ENCODE results near the gene KIRREL3. TPM values are rescaled to one million over a fixed set of nuclear protein-coding genes. Genes with fewer than 3 reads are reported as not detected.
A peak's percentile ranks its signal among the peaks of the same experiment; 100 is the strongest.

Gene KIRREL3
- total RNA-seq, 1 donor from 2014 or later, result not detected

DNA sequence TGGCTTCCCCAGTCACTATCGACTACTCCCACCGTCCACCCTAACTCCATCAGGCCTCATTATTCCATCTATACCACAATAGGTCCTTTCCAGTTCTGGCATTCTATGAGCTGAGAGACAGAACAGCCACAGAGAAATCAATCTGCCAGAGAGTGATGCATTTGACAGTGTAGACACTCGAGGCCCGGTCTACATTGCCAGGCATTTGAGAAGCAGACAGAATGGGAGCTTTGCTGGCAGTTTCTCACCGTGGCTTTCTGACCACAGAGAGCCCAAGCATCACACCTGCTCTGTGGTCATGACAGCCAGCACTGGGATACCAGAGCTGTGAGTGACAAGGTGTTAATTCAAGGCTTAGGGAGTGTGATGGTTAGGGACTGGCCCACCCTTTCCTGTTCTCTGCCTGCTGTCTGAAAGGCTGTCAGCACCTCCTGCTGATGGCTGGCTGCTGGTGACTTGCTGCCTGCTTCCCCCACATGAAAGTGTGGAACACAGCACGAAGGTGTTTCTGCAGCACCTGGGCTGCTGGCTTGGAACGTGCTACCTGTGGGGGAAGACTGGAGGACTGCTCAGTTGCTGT lies 137.8 kb downstream of the KIRREL3 start:
- TF ChIP-seq CTCF (IDR thresholded peaks at IDR 0.05; ENCODE audit: insufficient read depth, low read length, severe bottlenecking), result no peak
- H3K27me3 ChIP-seq (ENCODE audit: control insufficient read depth, insufficient read depth, low read length), result no peaks in the 10 kb centered on the region
- DNase-seq (ENCODE audit: low read depth), result no peak
- peak; percentile 28 for FAIRE-seq
- H3K4me3 ChIP-seq (ENCODE audit: low read depth, low read length), result no peak overlapping the region
- no peaks in the 10 kb centered on the region for H3K36me3 ChIP-seq (ENCODE audit: control insufficient read depth, insufficient read depth, low read length)

GRCh38 chr11:126861796-126862459 lies 138.6 kb downstream of the KIRREL3 start:
- Histone ChIP-seq H3K27me3 (ENCODE audit: control insufficient read depth, insufficient read depth, low read length) (no peaks in the 10 kb centered on the region), H3K4me3 (ENCODE audit: low read depth, low read length) (no peak overlapping the region), H3K36me3 (ENCODE audit: control insufficient read depth, insufficient read depth, low read length) (no peaks in the 10 kb centered on the region)
- no peak for TF ChIP-seq CTCF (IDR thresholded peaks at IDR 0.05; ENCODE audit: insufficient read depth, low read length, severe bottlenecking)
- DNase-seq (ENCODE audit: low read depth) (no peak), FAIRE-seq (no peak)

DNA sequence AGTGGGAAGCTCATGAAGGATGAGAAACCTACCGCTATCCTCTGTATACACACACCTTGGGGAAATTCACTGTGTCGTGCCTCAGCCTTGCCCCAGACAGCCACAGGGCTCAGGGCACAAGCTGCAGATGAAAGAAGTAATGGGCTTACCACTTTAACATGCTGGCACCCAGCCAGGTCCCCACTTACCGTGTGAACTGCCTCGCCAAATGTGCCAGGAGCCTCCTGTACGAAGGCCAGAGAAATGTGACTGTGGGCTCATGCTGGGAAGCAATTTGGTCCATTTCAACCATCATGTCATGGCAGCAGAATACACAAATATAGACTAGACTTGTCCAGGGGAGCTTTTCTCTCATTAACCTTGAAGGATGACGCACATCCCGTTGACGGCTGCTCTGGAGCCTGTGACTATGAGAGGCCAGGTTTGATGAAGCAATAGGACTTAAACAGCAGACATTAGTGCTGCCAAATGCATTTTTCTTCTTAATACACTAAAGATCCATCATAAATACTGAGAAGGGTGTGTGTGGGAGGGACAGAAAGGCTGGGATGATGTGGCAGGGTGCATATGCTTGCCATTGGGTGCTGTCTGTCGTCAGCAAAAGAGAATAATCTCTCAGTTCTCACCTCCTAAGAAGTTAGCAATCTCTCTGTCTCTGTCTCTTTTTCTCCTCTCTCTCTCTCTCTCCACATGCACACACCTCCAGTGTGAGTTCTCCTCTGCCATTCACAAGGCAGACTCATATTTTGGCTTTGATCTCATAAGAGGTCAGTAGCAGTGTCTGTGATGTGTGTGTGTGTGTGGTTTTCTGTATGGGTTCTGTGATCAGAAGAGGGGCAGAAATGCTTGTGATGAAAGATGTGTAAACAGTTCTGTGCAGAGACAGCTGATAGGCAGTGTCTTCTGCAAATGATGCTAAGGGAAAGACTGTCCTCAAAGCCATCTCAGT lies 142.4 kb downstream of the KIRREL3 start:
- DNase-seq (ENCODE audit: low read depth) (no peak), FAIRE-seq (no peak)
- TF ChIP-seq CTCF (IDR thresholded peaks at IDR 0.05; ENCODE audit: insufficient read depth, low read length, severe bottlenecking), result no peak
- no peaks in the 10 kb centered on the region for H3K27me3 ChIP-seq (ENCODE audit: control insufficient read depth, insufficient read depth, low read length)
- H3K36me3 ChIP-seq (ENCODE audit: control insufficient read depth, insufficient read depth, low read length), result no peaks in the 10 kb centered on the region
- no peak overlapping the region for H3K4me3 ChIP-seq (ENCODE audit: low read depth, low read length)

- TF ChIP-seq CTCF (IDR thresholded peaks at IDR 0.05; ENCODE audit: insufficient read depth, low read length, severe bottlenecking), result no peak
- FAIRE-seq (no peak), DNase-seq (ENCODE audit: low read depth) (no peak)
- no peaks in the 10 kb centered on the region for H3K36me3 ChIP-seq (ENCODE audit: control insufficient read depth, insufficient read depth, low read length)
- no peak overlapping the region for H3K4me3 ChIP-seq (ENCODE audit: low read depth, low read length)
- H3K27me3 ChIP-seq (ENCODE audit: control insufficient read depth, insufficient read depth, low read length), result no peaks in the 10 kb centered on the region
Observed at GRCh38 chr11:126855536-126855935, 145.0 kb downstream of the KIRREL3 start.

- Histone ChIP-seq H3K36me3 (ENCODE audit: control insufficient read depth, insufficient read depth, low read length) (no peaks in the 10 kb centered on the region), H3K4me3 (ENCODE audit: low read depth, low read length) (no peak overlapping the region), H3K27me3 (ENCODE audit: control insufficient read depth, insufficient read depth, low read length) (no peaks in the 10 kb centered on the region)
- no peak for TF ChIP-seq CTCF (IDR thresholded peaks at IDR 0.05; ENCODE audit: insufficient read depth, low read length, severe bottlenecking)
- DNase-seq (ENCODE audit: low read depth), result no peak
- FAIRE-seq, result no peak
Observed at GRCh38 chr11:126853732-126854131, 146.8 kb downstream of the KIRREL3 start.

Measured in bronchial epithelial cell (primary cell).